CD4-positive, alpha-beta memory T cell (primary cell): ENCODE data around the gene GRM5. TPM values are rescaled to one million over a fixed set of nuclear protein-coding genes. Genes with fewer than 3 reads are reported as not detected.

ENCODE experiments used
- CTCF ChIA-PET: fragments of 350-600 bp; sonication (Branson Sonifier 250); formaldehyde crosslinking; loops from one replicate; lab custom pipeline; 2021; ENCODE audit warnings: inconsistent platforms; ENCODE audit not compliant: partially characterized antibody; lab: Charles Lee
- POLR2A ChIA-PET: fragments of 350-600 bp; sonication (Branson Sonifier 250); formaldehyde crosslinking; loops from one replicate; lab custom pipeline; 2021; ENCODE audit not compliant: partially characterized antibody; lab: Charles Lee
- DNase-seq, 5 donors: peaks; one replicate each; pipeline versions ENCODE4 v3.0.0 to v3.0.0-alpha.2; 2020 to 2022; ENCODE audit warnings: mixed read lengths in 1 of 5
- H3K27ac ChIP-seq: one replicate; pipeline ENCODE4 v1.7.0; 2013; ENCODE audit warnings: low read depth, low read length
- H3K27me3 ChIP-seq: 2 replicates; pipeline ENCODE4 v1.7.0; 2013; ENCODE audit warnings: mild to moderate bottlenecking, low read length, moderate library complexity; ENCODE audit not compliant: insufficient read depth
- H3K36me3 ChIP-seq: 2 replicates; pipeline ENCODE4 v1.7.0; 2013; ENCODE audit warnings: mild to moderate bottlenecking, low read length, moderate library complexity; ENCODE audit not compliant: insufficient read depth
- H3K4me1 ChIP-seq: 2 replicates; pipeline ENCODE4 v1.7.0; 2013; ENCODE audit warnings: mild to moderate bottlenecking, low read length, moderate library complexity; ENCODE audit not compliant: insufficient read depth
- H3K4me3 ChIP-seq, 2 donors: one replicate each; pipeline ENCODE4 v1.7.0; 2013; ENCODE audit warnings: low read length in 2 of 2, mild to moderate bottlenecking in 1 of 2
- H3K9me3 ChIP-seq, 2 donors: one replicate each; pipeline ENCODE4 v1.7.0; 2013; ENCODE audit warnings: low read length in 2 of 2, control low read depth in 1 of 2; ENCODE audit not compliant: control insufficient read depth in 1 of 2
- H3K27ac Mint-ChIP-seq, 7 donors: one replicate each; pipeline ENCODE4 v1.8.0; 2020 to 2021; ENCODE audit warnings: mixed read lengths in 7 of 7, mild to moderate bottlenecking in 6 of 7, inconsistent platforms in 3 of 7, moderate library complexity in 3 of 7
- H3K27me3 Mint-ChIP-seq, 2 donors: one replicate each; pipeline ENCODE4 v1.8.0; 2020 to 2021; ENCODE audit warnings: mixed read lengths in 2 of 2
- H3K36me3 Mint-ChIP-seq, 2 donors: one replicate each; pipeline ENCODE4 v1.8.0; 2020 to 2021; ENCODE audit warnings: mixed read lengths in 2 of 2, inconsistent platforms in 1 of 2, mild to moderate bottlenecking in 1 of 2
- H3K4me1 Mint-ChIP-seq, 4 donors: one replicate each; pipeline ENCODE4 v1.8.0; 2020 to 2021; ENCODE audit warnings: mixed read lengths in 4 of 4, mild to moderate bottlenecking in 1 of 4
- H3K4me3 Mint-ChIP-seq, 8 donors: one replicate each; pipeline ENCODE4 v1.8.0; 2020 to 2021; ENCODE audit warnings: mixed read lengths in 8 of 8, mild to moderate bottlenecking in 7 of 8, moderate library complexity in 6 of 8, inconsistent platforms in 3 of 8
- H3K9me3 Mint-ChIP-seq, 8 donors: one replicate each; pipeline ENCODE4 v1.8.0; 2020 to 2021; ENCODE audit warnings: mixed read lengths in 8 of 8, mild to moderate bottlenecking in 5 of 8, inconsistent platforms in 3 of 8, moderate library complexity in 1 of 8
- intact Hi-C: fragments of 100-400 bp; cut with micrococcal nuclease; formaldehyde crosslinking; loops from one replicate; pipeline ENCODE4 v1.15.1; 2023
- polyA plus RNA-seq, 2 donors: library from polyadenylated mRNA; unstranded; fragments of 300-500 nt; fragmentation: Illumina TruSeq; gene quantifications; one replicate each; pipeline ENCODE4 v1.2.3, GENCODE V29; 2021
- total RNA-seq, 2 experiments: library from RNA; stranded (reverse); gene quantifications; one replicate each; pipeline ENCODE4 v1.2.3, GENCODE V29; 2021

Gene GRM5
- total and polyA plus RNA-seq, 4 experiments from 2014 or later: not detected

- Mint-ChIP-seq H3K27ac (no peak overlapping the region), H3K27me3 (peaks cover 0 to 4% of the 10 kb centered on the region in 2 donors), H3K9me3 (no peaks in the 10 kb centered on the region), H3K4me3 (no peak overlapping the region), H3K36me3 (no peaks in the 10 kb centered on the region), H3K4me1 (peaks cover 0 to 6% (median 4%) of the 10 kb centered on the region in 4 donors)
- H3K36me3 ChIP-seq: no peaks in the 10 kb centered on the region
- peaks cover 2% of the 10 kb centered on the region for H3K4me1 ChIP-seq
- CTCF ChIA-PET: no interaction called here
- no peaks in the 10 kb centered on the region for H3K9me3 ChIP-seq
- DNase-seq: no peak
- H3K27me3 ChIP-seq: no peaks in the 10 kb centered on the region
- intact Hi-C loops: no loop called here
- no peak overlapping the region for H3K27ac ChIP-seq
- H3K4me3 ChIP-seq: no peak overlapping the region
- POLR2A ChIA-PET: no interaction called here
Measured at GRCh38 chr11:88489030-88489429, 576.8 kb downstream of the GRM5 start.

GRCh38 chr11:88487646-88488045 lies 578.1 kb downstream of the GRM5 start:
- H3K9me3 Mint-ChIP-seq: no peaks in the 10 kb centered on the region
- peaks cover 0 to 6% (median 4%) of the 10 kb centered on the region in 4 donors for H3K4me1 Mint-ChIP-seq
- Histone ChIP-seq H3K36me3 (no peaks in the 10 kb centered on the region), H3K9me3 (no peaks in the 10 kb centered on the region), H3K27me3 (no peaks in the 10 kb centered on the region), H3K27ac (no peak overlapping the region), H3K4me3 (no peak overlapping the region), H3K4me1 (peaks cover 2% of the 10 kb centered on the region)
- POLR2A ChIA-PET: no interaction called here
- H3K27ac Mint-ChIP-seq: no peak overlapping the region
- no peaks in the 10 kb centered on the region for H3K36me3 Mint-ChIP-seq
- intact Hi-C loops: no loop called here
- H3K27me3 Mint-ChIP-seq: peaks cover 0 to 4% of the 10 kb centered on the region in 2 donors
- no peak for DNase-seq
- H3K4me3 Mint-ChIP-seq: no peak overlapping the region
- CTCF ChIA-PET: no interaction called here

GRCh38 chr11:88484873-88485621 lies 580.7 kb downstream of the GRM5 start:
- H3K4me1 ChIP-seq: peaks cover 2% of the 10 kb centered on the region
- H3K9me3 ChIP-seq: no peaks in the 10 kb centered on the region
- Mint-ChIP-seq H3K9me3 (no peaks in the 10 kb centered on the region), H3K4me1 (peaks cover 0 to 6% (median 4%) of the 10 kb centered on the region in 4 donors), H3K27me3 (peaks cover 0 to 6% of the 10 kb centered on the region in 2 donors), H3K27ac (peak overlapping the region in 1 of 7 donors; percentile 26), H3K4me3 (no peak overlapping the region), H3K36me3 (no peaks in the 10 kb centered on the region)
- POLR2A ChIA-PET: no interaction called here
- DNase-seq: peak in 4 of 5 donors; percentile 21 to 33 (median 25)
- CTCF ChIA-PET: interaction anchor here (1.0 to 2.3 kb wide), 6 partner anchors 12 to 86 kb away, joined by 3 to 10 read pairs (median 4); no protein-coding TSS in a partner anchor
- intact Hi-C loops: loop anchor here (5.0 kb wide), 1 partner anchor 402 kb away; no protein-coding TSS in a partner anchor
- no peaks in the 10 kb centered on the region for H3K36me3 ChIP-seq
- no peak overlapping the region for H3K4me3 ChIP-seq
- H3K27ac ChIP-seq: no peak overlapping the region
- H3K27me3 ChIP-seq: no peaks in the 10 kb centered on the region

GRCh38 chr11:88482871-88483301 lies 582.9 kb downstream of the GRM5 start:
- ChIA-PET CTCF (interaction anchor here (0.9 to 2.4 kb wide), 5 partner anchors 9 to 250 kb away, joined by 3 to 6 read pairs (median 4); no protein-coding TSS in a partner anchor), POLR2A (no interaction called here)
- peaks cover 2% of the 10 kb centered on the region for H3K4me1 ChIP-seq
- no peaks in the 10 kb centered on the region for H3K27me3 ChIP-seq
- no peaks in the 10 kb centered on the region for H3K9me3 ChIP-seq
- DNase-seq: no peak
- no peak overlapping the region for H3K4me3 ChIP-seq
- H3K27ac Mint-ChIP-seq: no peak overlapping the region
- peaks cover 0 to 6% (median 4%) of the 10 kb centered on the region in 4 donors for H3K4me1 Mint-ChIP-seq
- H3K27ac ChIP-seq: no peak overlapping the region
- no peaks in the 10 kb centered on the region for H3K36me3 Mint-ChIP-seq
- intact Hi-C loops: loop anchor here (5.0 kb wide), 1 partner anchor 404 kb away; no protein-coding TSS in a partner anchor
- H3K27me3 Mint-ChIP-seq: peaks cover 0 to 6% of the 10 kb centered on the region in 2 donors
- no peak overlapping the region for H3K4me3 Mint-ChIP-seq
- no peaks in the 10 kb centered on the region for H3K9me3 Mint-ChIP-seq
- no peaks in the 10 kb centered on the region for H3K36me3 ChIP-seq

GRCh38 chr11:88480223-88480622 lies 585.6 kb downstream of the GRM5 start:
- H3K27me3 Mint-ChIP-seq: peaks cover 0 to 6% of the 10 kb centered on the region in 2 donors

GRCh38 chr11:88478136-88478815 lies 587.5 kb downstream of the GRM5 start:
- intact Hi-C loops: no loop called here

More at GRCh38 chr11:88480223-88480622, 585.6 kb downstream of the GRM5 start:
- H3K4me1 ChIP-seq: peaks cover 2% of the 10 kb centered on the region
- ChIA-PET POLR2A (no interaction called here), CTCF (interaction anchor here (1.1 to 1.2 kb wide), 2 partner anchors 286 to 464 kb away, joined by 3 to 4 read pairs; no protein-coding TSS in a partner anchor)
- no peaks in the 10 kb centered on the region for H3K36me3 ChIP-seq
- Mint-ChIP-seq H3K9me3 (no peaks in the 10 kb centered on the region), H3K4me1 (peaks cover 0 to 6% (median 4%) of the 10 kb centered on the region in 4 donors), H3K36me3 (no peaks in the 10 kb centered on the region), H3K4me3 (no peak overlapping the region), H3K27ac (no peak overlapping the region)
- H3K4me3 ChIP-seq: no peak overlapping the region
- DNase-seq: no peak
- H3K27me3 ChIP-seq: no peaks in the 10 kb centered on the region
- intact Hi-C loops: loop anchor here (5.0 kb wide), 1 partner anchor 407 kb away; no protein-coding TSS in a partner anchor
- H3K9me3 ChIP-seq: no peaks in the 10 kb centered on the region
- H3K27ac ChIP-seq: no peak overlapping the region

GRCh38 chr11:88475991-88476418 lies 589.8 kb downstream of the GRM5 start:
- H3K36me3 ChIP-seq: no peaks in the 10 kb centered on the region
- H3K27ac ChIP-seq: no peak overlapping the region
- no peak for DNase-seq
- H3K4me1 Mint-ChIP-seq: peaks cover 0 to 4% (median 0%) of the 10 kb centered on the region in 4 donors
- intact Hi-C loops: no loop called here
- no peaks in the 10 kb centered on the region for H3K9me3 Mint-ChIP-seq
- no peaks in the 10 kb centered on the region for H3K27me3 ChIP-seq
- peaks cover 2% of the 10 kb centered on the region in 2 donors for H3K27me3 Mint-ChIP-seq
- no peak overlapping the region for H3K4me3 ChIP-seq
- no peak overlapping the region for H3K4me3 Mint-ChIP-seq
- POLR2A ChIA-PET: no interaction called here
- no peaks in the 10 kb centered on the region for H3K9me3 ChIP-seq
- H3K4me1 ChIP-seq: no peaks in the 10 kb centered on the region
- CTCF ChIA-PET: no interaction called here
- no peaks in the 10 kb centered on the region for H3K36me3 Mint-ChIP-seq
- H3K27ac Mint-ChIP-seq: no peak overlapping the region

More at GRCh38 chr11:88478136-88478815, 587.5 kb downstream of the GRM5 start:
- Mint-ChIP-seq H3K36me3 (no peaks in the 10 kb centered on the region), H3K9me3 (no peaks in the 10 kb centered on the region), H3K4me3 (no peak overlapping the region), H3K4me1 (peaks cover 0 to 4% (median 0%) of the 10 kb centered on the region in 4 donors), H3K27me3 (peaks cover 2% of the 10 kb centered on the region in 2 donors), H3K27ac (no peak overlapping the region)
- no peak overlapping the region for H3K4me3 ChIP-seq
- CTCF ChIA-PET: no interaction called here
- H3K27ac ChIP-seq: no peak overlapping the region
- no peaks in the 10 kb centered on the region for H3K27me3 ChIP-seq
- no peaks in the 10 kb centered on the region for H3K4me1 ChIP-seq
- no peaks in the 10 kb centered on the region for H3K36me3 ChIP-seq
- no peak for DNase-seq
- POLR2A ChIA-PET: no interaction called here
- no peaks in the 10 kb centered on the region for H3K9me3 ChIP-seq
